Liver (tissue), 9 donors: Measurements from ENCODE around the gene RRP1. TPM values are rescaled to one million over a fixed set of nuclear protein-coding genes. Genes with fewer than 3 reads are reported as not detected.

Experiments used
- DNase-seq: peaks from one replicate; pipeline ENCODE4 v3.0.0-alpha.2; 2017; ENCODE audit warnings: low spot score
- H3K27ac ChIP-seq, 2 donors: one replicate each; pipeline ENCODE4 v1.7.0; 2013; ENCODE audit warnings: inconsistent platforms in 2 of 2, low read length in 2 of 2, control low read depth in 1 of 2, low read depth in 1 of 2, mild to moderate bottlenecking in 1 of 2
- H3K27me3 ChIP-seq, 4 donors: one replicate each; pipeline versions ENCODE4 v1.6.1 to v1.7.0; 2013; ENCODE audit warnings: low read length in 3 of 4, inconsistent platforms in 1 of 4, mild to moderate bottlenecking in 1 of 4, moderate library complexity in 1 of 4; ENCODE audit not compliant: control insufficient read depth in 4 of 4, insufficient read depth in 4 of 4
- H3K36me3 ChIP-seq, 4 donors: one replicate each; pipeline versions ENCODE4 v1.6.1 to v1.7.0; 2013; ENCODE audit warnings: low read length in 3 of 4, mild to moderate bottlenecking in 3 of 4, low read depth in 1 of 4, moderate library complexity in 1 of 4; ENCODE audit not compliant: control insufficient read depth in 4 of 4, insufficient read depth in 3 of 4
- H3K4me1 ChIP-seq, 4 donors: one replicate each; pipeline versions ENCODE4 v1.6.1 to v1.7.0; 2013; ENCODE audit warnings: low read length in 3 of 4, mild to moderate bottlenecking in 3 of 4, moderate library complexity in 1 of 4; ENCODE audit not compliant: control insufficient read depth in 4 of 4, insufficient read depth in 4 of 4
- H3K4me3 ChIP-seq, 3 donors: one replicate each; pipeline versions ENCODE4 v1.6.1 to v1.7.0; 2013; ENCODE audit warnings: low read length in 3 of 3, control low read depth in 1 of 3, low read depth in 1 of 3, mild to moderate bottlenecking in 1 of 3
- H3K9ac ChIP-seq, 2 donors: one replicate each; pipeline ENCODE4 v1.7.0; 2013; ENCODE audit warnings: low read length in 2 of 2, mild to moderate bottlenecking in 2 of 2, moderate library complexity in 2 of 2, control low read depth in 1 of 2, low read depth in 1 of 2
- H3K9me3 ChIP-seq, 4 donors: one replicate each; pipeline versions ENCODE4 v1.6.1 to v1.7.0; 2013; ENCODE audit warnings: low read length in 3 of 4; ENCODE audit not compliant: control insufficient read depth in 4 of 4
- CTCF ChIP-seq: fragments of 150-350 bp; IDR thresholded peaks from 2 replicates; pipeline ENCODE4 v1.5.1; 2017; ENCODE audit warnings: improper control_type of control experiment, low read depth, low read length; ENCODE audit not compliant: missing input control
- EGR1 ChIP-seq, 2 donors: IDR thresholded peaks; 2 replicates each; pipeline ENCODE4 v1.6.1; 2016 to 2018; ENCODE audit warnings: antibody characterized with exemption in 2 of 2, low read depth in 2 of 2
- FOXA1 ChIP-seq: IDR thresholded peaks from 2 replicates; pipeline ENCODE4 v1.6.1; 2016; ENCODE audit warnings: antibody characterized with exemption
- GABPA ChIP-seq, 2 donors: IDR thresholded peaks in 1 of 2; conservative IDR thresholded peaks in 1 of 2; 2 replicates each; pipeline ENCODE4 v1.6.1; 2016; ENCODE audit warnings: antibody characterized with exemption in 2 of 2, mild to moderate bottlenecking in 1 of 2, moderate library complexity in 1 of 2
- HNF4A ChIP-seq, 2 donors: conservative IDR thresholded peaks; 2 replicates each; pipeline ENCODE4 v1.6.1; 2016; ENCODE audit warnings: antibody characterized with exemption in 2 of 2, mild to moderate bottlenecking in 2 of 2
- HNF4G ChIP-seq: IDR thresholded peaks from 2 replicates; pipeline ENCODE4 v1.6.1; 2016; ENCODE audit warnings: antibody characterized with exemption
- JUND ChIP-seq, 2 donors: IDR thresholded peaks; 2 replicates each; pipeline ENCODE4 v1.6.1; 2016; ENCODE audit warnings: antibody characterized with exemption in 2 of 2
- MAX ChIP-seq: IDR thresholded peaks from 2 replicates; pipeline ENCODE4 v1.6.1; 2016; ENCODE audit warnings: antibody characterized with exemption
- NR2F2 ChIP-seq: IDR thresholded peaks from 2 replicates; pipeline ENCODE4 v1.6.1; 2016; ENCODE audit warnings: antibody characterized with exemption
- RAD21 ChIP-seq, 2 donors: IDR thresholded peaks; 2 replicates each; pipeline ENCODE4 v1.6.1; 2016; ENCODE audit warnings: antibody characterized with exemption in 2 of 2, mild to moderate bottlenecking in 2 of 2
- REST ChIP-seq: IDR thresholded peaks from 2 replicates; pipeline ENCODE4 v1.6.1; 2016; ENCODE audit warnings: antibody characterized with exemption, mild to moderate bottlenecking
- RXRA ChIP-seq, 2 donors: IDR thresholded peaks; 2 replicates each; pipeline ENCODE4 v1.6.1; 2017 to 2018; ENCODE audit warnings: antibody characterized with exemption in 2 of 2, mild to moderate bottlenecking in 1 of 2
- YY1 ChIP-seq: IDR thresholded peaks from 2 replicates; pipeline ENCODE4 v1.6.1; 2016; ENCODE audit warnings: antibody characterized with exemption, mild to moderate bottlenecking
- WGBS: extraction: QIAGEN DNeasy Blood & Tissue Kit; methylation state at CpG from one replicate; pipeline ENCODE4 v1.1.7; 2013; 5-methylcytosine and 5-hydroxymethylcytosine counted together
- polyA plus RNA-seq, 2 donors: library from polyadenylated mRNA; stranded (reverse) in 1 of 2; unstranded in 1 of 2; fragments of 200-250 nt in 1 of 2; fragments of >200 nt in 1 of 2; fragmentation: Nextera tagmentation in 1 of 2; extraction: Ambion mirVana in 1 of 2; gene quantifications; one replicate each; pipeline versions ENCODE4 v1.2.1 to v1.2.3, GENCODE V29; 2013 to 2015
- total RNA-seq, 2 donors: library from RNA; depleted of rRNA; stranded (reverse); fragments of >200 nt; gene quantifications; one replicate each; pipeline ENCODE4 v1.2.3, GENCODE V29; 2014
- donor health status: healthy.
- donor health status: healthy.
- donor health status: healthy.
- donor health status: healthy.
- donor health status: healthy.

RRP1 gene
- total and polyA plus RNA-seq, 4 donors = 5.4 to 15.0 (median 7.7) TPM

- no peak for DNase-seq
- peaks cover 5 to 11% (median 8%) of the 10 kb centered on the region in 4 donors for H3K4me1 ChIP-seq
- no peak overlapping the region for H3K9ac ChIP-seq
- peaks cover 16 to 70% (median 22%) of the 10 kb centered on the region in 4 donors for H3K36me3 ChIP-seq
- WGBS = 96% methylated on average over 28 of the region's 28 CpGs
- no peaks in the 10 kb centered on the region for H3K9me3 ChIP-seq
- H3K27ac ChIP-seq = no peak overlapping the region
- no peaks in the 10 kb centered on the region for H3K27me3 ChIP-seq
- no peak overlapping the region for H3K4me3 ChIP-seq
- no peak for TF ChIP-seq NR2F2
- no peak for TF ChIP-seq MAX
- no peak for TF ChIP-seq REST
- no peak for TF ChIP-seq HNF4G
- TF ChIP-seq GABPA (IDR thresholded peaks at IDR 0.05 in 1 of 2, conservative IDR thresholded peaks at IDR 0.05 in 1 of 2) = no peak
- no peak for TF ChIP-seq FOXA1
- no peak for TF ChIP-seq HNF4A (conservative IDR thresholded peaks at IDR 0.05)
- TF ChIP-seq RAD21 (IDR thresholded peaks at IDR 0.05) = no peak
- no peak for TF ChIP-seq EGR1 (IDR thresholded peaks at IDR 0.05; ENCODE audit: low read depth in 2 of 2)
Observed at GRCh38 chr21:43752758-43753438, 36.5 kb upstream of the RRP1 start.

GRCh38 chr21:43753439-43753799 lies 36.0 kb upstream of the RRP1 start:
- Histone ChIP-seq H3K36me3 (peaks cover 16 to 69% (median 21%) of the 10 kb centered on the region in 4 donors), H3K9ac (no peak overlapping the region), H3K27me3 (no peaks in the 10 kb centered on the region), H3K27ac (no peak overlapping the region), H3K4me3 (no peak overlapping the region), H3K9me3 (no peaks in the 10 kb centered on the region), H3K4me1 (peaks cover 5 to 13% (median 9%) of the 10 kb centered on the region in 4 donors)
- DNase-seq = no peak
- TF ChIP-seq REST (no peak), YY1 (no peak), RXRA (IDR thresholded peaks at IDR 0.05) (no peak), CTCF (no peak), MAX (no peak), JUND (IDR thresholded peaks at IDR 0.05) (no peak)
- 95% methylated on average over 16 of the region's 16 CpGs for WGBS
